Measurements from ENCODE around the gene TTC34.

DNA sequence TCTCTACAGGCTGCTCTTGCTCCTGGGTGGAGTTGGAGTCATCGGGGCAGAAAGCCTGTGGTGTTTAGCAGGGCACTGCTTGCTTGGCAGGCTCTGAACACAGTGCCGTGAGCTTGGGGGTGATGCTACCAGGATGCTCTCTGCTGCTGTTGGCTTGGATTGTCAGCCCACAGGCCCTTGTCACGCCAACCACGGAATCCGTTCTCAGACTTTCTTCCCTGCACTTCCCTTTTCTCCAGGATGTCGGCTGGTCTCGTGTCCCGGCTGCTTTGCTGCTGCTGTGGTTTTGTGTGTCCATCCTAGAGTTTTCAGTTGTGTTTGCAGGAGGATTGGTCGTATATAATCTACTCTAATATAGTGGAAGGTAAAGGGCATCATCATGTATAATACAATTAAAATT, 44.4 kb upstream of the TTC34 start:
- TF ChIP-seq PML (IDR thresholded peaks at IDR 0.05; ENCODE audit: low read length) (no peak), JUNB (IDR thresholded peaks at IDR 0.05) (no peak), POLR2AphosphoS2 (IDR thresholded peaks at IDR 0.05; ENCODE audit: low read depth, low read length) (no peak)

All from GM12878 (cell line).